Activated CD8-positive, alpha-beta memory T cell treated with anti-CD3 and anti-CD28 coated beads for 36 hours (primary cell): ENCODE measurements around the gene GSN. TPM values are rescaled to one million over a fixed set of nuclear protein-coding genes. Genes with fewer than 3 reads are reported as not detected.

Experiments
- CTCF ChIA-PET: fragments of 350-600 bp; sonication (Branson Sonifier 250); formaldehyde crosslinking; loops from one replicate; lab custom pipeline; 2021; ENCODE audit warnings: antibody characterized with exemption; lab: Charles Lee
- POLR2A ChIA-PET: fragments of 350-600 bp; sonication (Branson Sonifier 250); formaldehyde crosslinking; loops from one replicate; lab custom pipeline; 2021; ENCODE audit warnings: antibody characterized with exemption; lab: Charles Lee
- total RNA-seq, 2 experiments: library from RNA; stranded (reverse); gene quantifications; one replicate each; pipeline ENCODE4 v1.2.3, GENCODE V29; 2021

Gene GSN
- total RNA-seq, 2 experiments from 2014 or later, result 1.6 to 1.8 TPM

- ChIA-PET POLR2A (no interaction called here), CTCF (no interaction called here)
Measured at GRCh38 chr9:121325387-121325786, 57.4 kb downstream of the GSN start.

DNA sequence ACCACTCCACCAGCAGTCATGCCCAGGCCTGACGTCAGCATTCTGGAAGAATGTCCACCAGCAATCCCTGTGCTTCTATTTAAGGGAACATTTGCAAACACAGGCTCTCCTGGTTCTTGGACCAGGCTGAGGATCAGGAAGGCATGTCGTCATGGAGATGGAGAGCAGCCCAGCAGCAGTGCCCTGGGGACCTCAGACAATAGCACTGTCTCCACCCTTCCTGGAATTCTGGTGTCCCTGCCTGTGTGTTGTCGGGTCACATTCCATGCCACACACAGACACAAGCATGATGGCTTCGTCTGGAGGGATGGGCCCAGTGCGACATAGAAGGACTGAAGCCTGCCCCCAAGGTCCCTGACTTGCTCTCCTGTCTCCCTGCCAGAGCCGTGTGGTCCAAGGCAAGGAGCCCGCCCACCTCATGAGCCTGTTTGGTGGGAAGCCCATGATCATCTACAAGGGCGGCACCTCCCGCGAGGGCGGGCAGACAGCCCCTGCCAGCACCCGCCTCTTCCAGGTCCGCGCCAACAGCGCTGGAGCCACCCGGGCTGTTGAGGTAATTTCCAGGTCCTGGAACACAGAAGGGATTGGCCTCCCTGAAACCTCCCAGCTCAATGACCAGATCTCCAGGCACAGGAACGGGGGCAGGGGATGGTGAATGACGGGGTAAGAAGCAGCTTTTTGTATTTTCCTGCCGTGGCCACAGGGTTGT lies 58.3 kb downstream of the GSN start:
- POLR2A ChIA-PET, result no interaction called here
- CTCF ChIA-PET, result no interaction called here

- CTCF ChIA-PET, result no interaction called here
- POLR2A ChIA-PET, result no interaction called here
Measured at GRCh38 chr9:121326901-121327613, 59.1 kb downstream of the GSN start.

DNA sequence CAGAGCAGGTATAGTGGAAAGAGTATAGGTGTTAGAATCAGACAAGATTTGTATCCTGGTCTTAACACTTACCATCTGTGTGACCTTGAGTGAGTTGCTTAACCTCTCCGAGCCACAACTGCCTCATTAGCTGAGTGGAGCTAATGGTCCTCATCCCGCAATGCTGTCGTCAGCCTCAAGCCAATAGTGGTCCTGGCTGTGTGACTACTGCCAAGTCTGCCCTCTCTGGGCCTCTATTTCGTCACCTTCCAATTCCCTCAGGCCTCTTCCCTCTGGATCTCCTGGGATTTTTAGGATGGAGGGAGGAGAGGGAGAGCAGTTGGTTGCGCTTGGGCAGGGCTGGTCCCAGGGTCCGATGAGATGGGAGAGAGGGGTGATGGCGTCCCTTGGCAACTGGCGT lies 60.5 kb downstream of the GSN start:
- ChIA-PET POLR2A (no interaction called here), CTCF (interaction anchor here (3.2 kb wide), 1 partner anchor 8 kb away, joined by 11 read pairs; no protein-coding TSS in a partner anchor)

GRCh38 chr9:121328876-121329681 lies 61.1 kb downstream of the GSN start:
- ChIA-PET CTCF (interaction anchor here (3.2 kb wide), 1 partner anchor 9 kb away, joined by 11 read pairs; no protein-coding TSS in a partner anchor), POLR2A (no interaction called here)

GRCh38 chr9:121331549-121331948 lies 63.6 kb downstream of the GSN start:
- CTCF ChIA-PET, result no interaction called here
- POLR2A ChIA-PET, result no interaction called here

DNA sequence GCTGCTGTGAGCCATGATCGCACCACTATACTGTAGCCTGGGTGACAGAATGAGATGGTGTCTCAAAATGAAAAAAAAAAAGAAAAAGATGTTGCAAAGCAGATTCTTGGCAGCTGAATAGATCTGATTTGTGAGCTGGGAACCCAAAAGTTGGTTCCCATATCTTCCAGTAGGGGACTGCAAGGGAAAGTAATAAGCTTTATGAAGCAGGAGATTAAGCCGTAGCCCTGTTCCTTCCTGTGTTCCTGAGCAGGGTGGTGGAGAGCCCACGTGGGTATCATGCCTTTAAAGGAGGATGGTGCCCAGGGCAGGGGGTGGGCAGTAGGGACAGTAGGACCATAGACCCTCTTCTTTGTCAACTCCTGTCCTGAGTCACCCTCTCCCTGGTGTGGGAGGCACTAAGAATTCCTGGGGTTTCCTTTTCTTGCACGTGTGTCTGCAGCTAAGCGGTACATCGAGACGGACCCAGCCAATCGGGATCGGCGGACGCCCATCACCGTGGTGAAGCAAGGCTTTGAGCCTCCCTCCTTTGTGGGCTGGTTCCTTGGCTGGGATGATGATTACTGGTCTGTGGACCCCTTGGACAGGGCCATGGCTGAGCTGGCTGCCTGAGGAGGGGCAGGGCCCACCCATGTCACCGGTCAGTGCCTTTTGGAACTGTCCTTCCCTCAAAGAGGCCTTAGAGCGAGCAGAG lies 64.2 kb downstream of the GSN start:
- ChIA-PET POLR2A (no interaction called here), CTCF (no interaction called here)

GRCh38 chr9:121333950-121334773 lies 66.2 kb downstream of the GSN start:
- ChIA-PET CTCF (interaction anchor here (1.2 to 2.0 kb wide), 2 partner anchors 10 to 14 kb away, joined by 3 to 4 read pairs; no protein-coding TSS in a partner anchor), POLR2A (no interaction called here)

DNA sequence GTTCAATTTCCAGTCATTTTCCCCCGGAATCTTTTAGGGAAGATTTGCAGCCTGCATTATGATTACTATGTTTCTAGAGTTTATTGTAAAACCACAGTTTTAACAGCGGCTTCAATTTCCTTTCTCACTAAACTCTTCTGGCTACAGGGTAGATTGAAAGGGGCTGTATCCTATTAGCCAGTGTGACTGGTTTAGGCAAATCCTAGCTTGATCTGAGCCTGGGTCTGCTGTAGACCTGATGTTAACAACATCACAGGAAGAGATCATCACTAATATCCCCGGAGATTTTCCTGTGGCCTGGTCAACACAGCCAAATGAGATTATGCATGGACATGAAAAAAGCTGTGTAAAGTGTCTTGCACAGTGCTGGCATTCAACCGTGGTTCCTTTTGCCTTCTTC lies 68.7 kb downstream of the GSN start:
- ChIA-PET POLR2A (no interaction called here), CTCF (interaction anchor here (1.2 kb wide), 1 partner anchor 17 kb away, joined by 5 read pairs; no protein-coding TSS in a partner anchor)

- ChIA-PET POLR2A (no interaction called here), CTCF (interaction anchor here (3.8 kb wide), 1 partner anchor 20 kb away, joined by 18 read pairs; no protein-coding TSS in a partner anchor)
Measured at GRCh38 chr9:121339437-121339836, 71.5 kb downstream of the GSN start.

- CTCF ChIA-PET, result interaction anchor here (1.5 to 3.8 kb wide), 2 partner anchors 13 to 21 kb away, joined by 3 to 18 read pairs; no protein-coding TSS in a partner anchor
- POLR2A ChIA-PET, result no interaction called here
Measured at GRCh38 chr9:121340676-121341392, 72.9 kb downstream of the GSN start.

DNA sequence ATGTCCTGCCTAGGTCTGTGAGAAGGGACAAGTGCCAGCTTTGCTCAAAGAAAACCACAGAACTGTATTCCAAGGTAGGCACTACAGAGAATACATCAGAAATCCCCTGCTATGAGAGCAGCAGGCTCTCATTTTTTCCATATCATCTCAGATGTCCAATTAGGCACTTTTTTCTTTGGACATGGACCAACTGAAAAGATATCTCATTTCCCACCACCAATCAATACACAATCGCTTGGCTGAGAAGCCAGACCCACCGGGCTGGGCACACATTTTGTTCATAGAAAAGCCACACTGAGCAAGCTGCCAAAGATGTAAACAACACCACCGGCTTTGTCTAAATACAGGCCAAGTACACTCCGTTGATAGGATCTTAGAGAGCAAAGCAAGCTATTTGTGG lies 76.2 kb downstream of the GSN start:
- POLR2A ChIA-PET, result no interaction called here
- CTCF ChIA-PET, result interaction anchor here (1.1 to 1.8 kb wide), 2 partner anchors 10 to 24 kb away, joined by 3 to 7 read pairs; no protein-coding TSS in a partner anchor

- ChIA-PET POLR2A (no interaction called here), CTCF (interaction anchor here (0.7 to 1.8 kb wide), 3 partner anchors 25 to 66 kb away, joined by 3 to 7 read pairs (median 5); no protein-coding TSS in a partner anchor)
Measured at GRCh38 chr9:121345070-121345469, 77.1 kb downstream of the GSN start.

- POLR2A ChIA-PET, result no interaction called here
Measured at GRCh38 chr9:121348221-121348620, 80.3 kb downstream of the GSN start.

GRCh38 chr9:121349009-121349408 lies 81.0 kb downstream of the GSN start:
- POLR2A ChIA-PET, result no interaction called here
- CTCF ChIA-PET, result interaction anchor here (0.7 to 1.0 kb wide), 2 partner anchors 12 to 29 kb away, joined by 5 to 7 read pairs; no protein-coding TSS in a partner anchor

More at GRCh38 chr9:121348221-121348620, 80.3 kb downstream of the GSN start:
- CTCF ChIA-PET, result interaction anchor here (0.7 to 1.0 kb wide), 2 partner anchors 13 to 28 kb away, joined by 5 to 7 read pairs; no protein-coding TSS in a partner anchor

GRCh38 chr9:121350036-121350435 lies 82.1 kb downstream of the GSN start:
- ChIA-PET CTCF (interaction anchor here (1.7 kb wide), 1 partner anchor 30 kb away, joined by 9 read pairs; no protein-coding TSS in a partner anchor), POLR2A (no interaction called here)

DNA sequence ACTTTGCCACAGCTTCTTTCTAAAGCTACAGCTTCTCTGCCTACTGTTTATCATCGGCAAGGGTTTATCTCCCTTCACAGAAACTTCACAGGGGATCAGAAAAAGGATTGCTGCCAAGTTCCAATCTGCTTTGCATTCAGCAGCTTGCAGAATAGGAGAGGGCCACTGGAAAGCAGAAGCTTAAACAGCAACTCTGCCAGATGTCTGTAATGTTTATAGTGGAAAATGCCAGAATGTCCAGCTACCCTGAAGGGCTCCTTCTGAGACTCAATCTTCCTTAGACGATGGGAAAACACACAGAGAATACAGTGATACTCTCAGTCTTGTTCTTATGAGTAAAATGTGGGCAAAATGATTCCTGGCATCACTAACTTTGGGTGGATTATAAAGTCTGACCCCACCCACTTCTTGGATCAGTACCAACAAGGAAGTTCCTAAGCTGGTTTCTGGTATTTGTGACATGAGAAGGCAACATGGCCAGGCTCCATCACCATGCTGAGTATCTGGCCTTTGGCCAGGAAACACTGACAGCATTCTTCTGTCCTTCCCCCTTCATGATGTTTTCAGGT lies 83.1 kb downstream of the GSN start:
- CTCF ChIA-PET, result interaction anchor here (1.7 kb wide), 1 partner anchor 31 kb away, joined by 9 read pairs; no protein-coding TSS in a partner anchor

More for the DNA sequence above, 83.1 kb downstream of the GSN start:
- POLR2A ChIA-PET, result no interaction called here
